GM12801 (cell line): ENCODE results near the gene TRIM59.

ENCODE experiments used
- TF ChIP-seq, protein P1 (sequence below): IDR thresholded peaks from one replicate; pipeline ENCODE4 v1.5.1; 2011; ENCODE audit warnings: control low read depth; ENCODE audit not compliant: insufficient read length; ENCODE audit errors: extremely low read depth

Gene TRIM59

DNA sequence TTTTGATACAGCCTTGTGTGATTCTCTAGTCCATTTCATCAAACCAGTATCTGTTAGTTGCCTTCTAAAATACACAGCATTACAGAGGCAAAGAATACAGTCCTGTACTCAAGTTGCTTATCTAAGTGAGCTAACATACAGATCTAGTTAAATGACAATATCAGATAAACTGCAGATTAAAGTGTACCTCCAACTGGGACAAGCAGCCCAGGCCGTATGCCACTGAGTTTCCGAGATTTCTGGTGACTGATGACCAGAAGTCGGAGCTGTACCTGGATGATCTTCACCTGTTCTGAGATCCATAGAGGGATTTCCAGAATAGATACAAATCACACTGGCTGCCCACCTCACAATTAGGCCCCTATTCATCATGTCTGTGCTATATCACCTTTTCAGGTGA, 6.3 kb upstream of the TRIM59 start:
- TF ChIP-seq, protein P1, sequence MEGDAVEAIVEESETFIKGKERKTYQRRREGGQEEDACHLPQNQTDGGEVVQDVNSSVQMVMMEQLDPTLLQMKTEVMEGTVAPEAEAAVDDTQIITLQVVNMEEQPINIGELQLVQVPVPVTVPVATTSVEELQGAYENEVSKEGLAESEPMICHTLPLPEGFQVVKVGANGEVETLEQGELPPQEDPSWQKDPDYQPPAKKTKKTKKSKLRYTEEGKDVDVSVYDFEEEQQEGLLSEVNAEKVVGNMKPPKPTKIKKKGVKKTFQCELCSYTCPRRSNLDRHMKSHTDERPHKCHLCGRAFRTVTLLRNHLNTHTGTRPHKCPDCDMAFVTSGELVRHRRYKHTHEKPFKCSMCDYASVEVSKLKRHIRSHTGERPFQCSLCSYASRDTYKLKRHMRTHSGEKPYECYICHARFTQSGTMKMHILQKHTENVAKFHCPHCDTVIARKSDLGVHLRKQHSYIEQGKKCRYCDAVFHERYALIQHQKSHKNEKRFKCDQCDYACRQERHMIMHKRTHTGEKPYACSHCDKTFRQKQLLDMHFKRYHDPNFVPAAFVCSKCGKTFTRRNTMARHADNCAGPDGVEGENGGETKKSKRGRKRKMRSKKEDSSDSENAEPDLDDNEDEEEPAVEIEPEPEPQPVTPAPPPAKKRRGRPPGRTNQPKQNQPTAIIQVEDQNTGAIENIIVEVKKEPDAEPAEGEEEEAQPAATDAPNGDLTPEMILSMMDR, result no peak

DNA sequence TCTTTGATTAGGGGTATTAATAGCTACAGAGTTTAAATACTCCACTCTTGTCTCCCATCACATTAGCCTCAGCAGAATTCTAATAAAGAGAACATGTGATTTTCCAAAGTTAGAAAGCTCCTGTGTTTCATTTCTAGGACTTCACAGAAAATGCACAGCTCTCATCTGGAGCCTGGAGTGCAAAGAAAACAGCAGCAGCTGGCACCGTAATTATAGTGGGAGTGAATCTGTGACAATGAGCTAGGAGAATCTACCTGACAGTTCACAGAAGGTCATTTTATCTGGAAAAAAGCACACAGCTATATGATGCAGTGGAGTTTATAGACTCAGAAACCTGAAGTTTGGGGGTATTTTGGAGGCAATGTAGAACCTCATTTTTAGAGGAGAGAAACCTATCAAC, 5.4 kb upstream of the TRIM59 start:
- TF ChIP-seq, protein P1, result no peak

DNA sequence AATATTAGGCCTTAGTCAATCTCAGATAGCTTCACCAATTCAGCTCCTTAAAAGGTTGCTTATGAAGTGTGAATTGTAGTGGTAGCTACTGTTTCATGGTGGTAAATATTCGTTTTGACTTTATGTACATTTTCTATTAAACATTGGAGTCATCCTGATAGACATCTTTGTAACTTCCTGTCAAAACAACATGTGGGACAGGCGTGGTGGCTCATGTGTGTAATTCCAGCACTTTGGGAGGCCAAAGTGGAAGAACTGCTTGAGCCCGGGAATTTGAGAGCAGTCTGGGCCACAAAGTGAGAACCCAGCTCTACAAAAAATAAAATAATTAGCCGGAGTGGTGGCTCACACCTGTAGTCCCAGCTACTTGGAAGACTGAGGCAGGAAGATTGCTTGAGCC, 2.0 kb upstream of the TRIM59 start:
- TF ChIP-seq, protein P1, result no peak

DNA sequence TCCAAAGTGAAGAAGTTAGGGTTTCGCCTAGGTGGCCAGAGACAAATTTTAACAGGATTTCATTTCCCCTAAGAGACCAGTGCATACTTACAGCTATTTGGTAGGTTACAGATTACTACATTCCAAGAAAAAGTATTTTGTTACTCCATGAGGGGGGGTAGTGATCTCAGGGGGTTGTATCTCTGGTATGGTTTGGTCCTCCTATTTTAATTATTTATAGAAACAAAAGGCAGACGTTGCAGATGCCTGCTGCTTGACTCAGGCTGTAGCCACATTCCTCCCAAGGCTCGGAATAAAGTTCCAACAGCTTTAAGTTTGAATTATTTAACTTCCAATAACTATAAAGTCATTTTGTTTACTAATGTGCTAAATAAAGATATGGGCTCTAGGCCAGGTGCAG, 1.3 kb upstream of the TRIM59 start:
- TF ChIP-seq, protein P1, result no peak

DNA sequence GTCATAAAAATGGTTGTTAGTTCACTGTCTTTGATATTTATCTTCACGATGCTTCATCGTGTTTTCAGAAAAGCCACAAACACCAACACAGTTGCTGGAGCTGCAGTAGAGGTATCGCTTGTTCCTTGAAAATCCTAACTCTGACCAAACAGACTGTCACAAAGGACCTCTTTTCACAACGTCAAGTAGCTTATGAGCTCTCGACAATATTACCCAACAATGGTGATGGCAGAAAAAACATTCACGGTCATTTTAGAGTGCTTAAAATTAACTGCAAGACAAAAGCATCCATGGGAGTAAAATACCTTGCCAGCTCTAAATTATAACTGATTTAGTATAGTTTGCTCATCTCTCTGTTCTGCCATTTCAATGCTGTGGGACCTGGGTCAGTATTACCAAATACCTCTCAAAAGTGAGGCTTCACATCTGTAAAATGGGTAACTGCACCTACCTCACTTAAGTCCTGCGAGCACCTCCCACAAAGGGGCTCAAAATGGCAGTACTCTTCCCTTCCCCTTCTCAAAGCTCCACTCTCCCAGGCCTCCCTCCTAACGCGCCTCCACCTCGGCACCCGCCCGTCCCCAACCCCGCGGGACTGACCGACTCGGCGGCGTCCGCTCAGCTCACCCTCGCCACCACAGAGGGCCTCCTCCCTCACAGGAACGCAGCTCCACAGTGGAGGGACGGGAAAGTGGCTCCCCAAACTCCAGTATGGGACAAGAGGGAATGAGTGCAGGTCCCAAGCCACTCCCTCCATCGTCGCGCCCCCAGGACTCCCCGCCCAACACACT, 546 bp downstream of the TRIM59 start:
- TF ChIP-seq, protein P1, result no peak

DNA sequence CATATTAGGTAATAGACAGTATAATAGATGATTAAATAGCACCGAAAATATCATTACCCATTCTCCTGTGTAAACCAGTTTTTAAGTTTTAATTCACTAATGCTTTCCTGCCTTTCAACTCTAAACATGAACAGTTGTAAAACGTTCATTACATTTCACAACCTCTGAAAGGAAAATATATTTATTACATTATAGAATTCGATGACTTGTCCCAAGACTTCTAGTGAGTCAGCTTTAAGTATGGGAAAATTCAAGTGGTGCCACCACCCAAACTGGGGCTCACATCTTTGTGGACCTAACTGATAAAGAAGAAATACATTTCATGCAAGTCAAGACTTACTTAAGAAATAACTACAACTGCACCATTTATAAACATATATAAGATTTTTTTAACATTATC, 2.0 kb downstream of the TRIM59 start:
- TF ChIP-seq, protein P1, result no peak

DNA sequence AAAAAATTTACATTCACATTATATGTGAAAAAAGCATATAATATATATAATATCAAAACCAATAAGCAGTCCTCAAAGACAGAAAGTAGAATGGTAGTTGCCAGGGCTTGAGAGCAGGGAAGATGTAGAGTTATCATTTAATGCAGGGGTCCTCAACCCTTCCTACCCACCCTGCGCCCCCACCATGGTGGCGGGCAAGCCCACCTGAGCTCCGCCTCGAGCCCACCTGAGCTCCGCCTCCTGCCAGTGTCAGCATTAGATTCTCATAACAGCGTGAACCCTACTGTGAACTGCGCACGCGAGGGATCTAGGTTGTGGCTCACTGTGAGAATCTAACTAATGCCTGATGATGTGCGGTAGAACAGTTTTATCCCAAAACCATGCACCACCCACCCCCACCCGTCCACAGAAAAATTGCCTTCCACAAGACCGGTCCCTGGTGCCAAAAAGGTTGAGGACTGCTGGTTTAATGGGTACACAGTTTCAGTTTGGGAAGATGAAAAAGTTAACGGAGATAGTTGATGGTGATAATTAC, 3.0 kb downstream of the TRIM59 start:
- TF ChIP-seq, protein P1, result no peak
